ENCODE data around the gene FAM181A.

FAM181A gene

DNA sequence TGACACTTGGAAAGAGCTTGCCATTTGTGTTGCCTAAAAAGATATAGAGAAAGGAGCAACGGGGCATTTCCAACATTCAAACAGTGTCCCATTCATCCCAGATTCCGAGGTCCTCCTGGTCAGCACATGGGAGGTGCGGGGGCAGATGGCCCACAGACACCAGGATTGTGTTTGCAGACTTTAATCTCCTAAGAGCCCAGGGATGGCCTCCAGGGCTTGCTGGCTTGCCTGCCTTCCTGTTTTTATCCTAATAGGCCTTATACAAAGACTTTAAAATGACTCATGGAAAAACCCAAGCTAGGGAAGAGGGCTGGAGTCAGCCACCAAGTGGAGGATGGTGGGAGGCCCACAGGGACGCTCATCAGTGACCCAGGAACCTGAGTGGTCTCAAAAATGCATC lies 21.5 kb upstream of the FAM181A start:
- no peak for DNase-seq

DNA sequence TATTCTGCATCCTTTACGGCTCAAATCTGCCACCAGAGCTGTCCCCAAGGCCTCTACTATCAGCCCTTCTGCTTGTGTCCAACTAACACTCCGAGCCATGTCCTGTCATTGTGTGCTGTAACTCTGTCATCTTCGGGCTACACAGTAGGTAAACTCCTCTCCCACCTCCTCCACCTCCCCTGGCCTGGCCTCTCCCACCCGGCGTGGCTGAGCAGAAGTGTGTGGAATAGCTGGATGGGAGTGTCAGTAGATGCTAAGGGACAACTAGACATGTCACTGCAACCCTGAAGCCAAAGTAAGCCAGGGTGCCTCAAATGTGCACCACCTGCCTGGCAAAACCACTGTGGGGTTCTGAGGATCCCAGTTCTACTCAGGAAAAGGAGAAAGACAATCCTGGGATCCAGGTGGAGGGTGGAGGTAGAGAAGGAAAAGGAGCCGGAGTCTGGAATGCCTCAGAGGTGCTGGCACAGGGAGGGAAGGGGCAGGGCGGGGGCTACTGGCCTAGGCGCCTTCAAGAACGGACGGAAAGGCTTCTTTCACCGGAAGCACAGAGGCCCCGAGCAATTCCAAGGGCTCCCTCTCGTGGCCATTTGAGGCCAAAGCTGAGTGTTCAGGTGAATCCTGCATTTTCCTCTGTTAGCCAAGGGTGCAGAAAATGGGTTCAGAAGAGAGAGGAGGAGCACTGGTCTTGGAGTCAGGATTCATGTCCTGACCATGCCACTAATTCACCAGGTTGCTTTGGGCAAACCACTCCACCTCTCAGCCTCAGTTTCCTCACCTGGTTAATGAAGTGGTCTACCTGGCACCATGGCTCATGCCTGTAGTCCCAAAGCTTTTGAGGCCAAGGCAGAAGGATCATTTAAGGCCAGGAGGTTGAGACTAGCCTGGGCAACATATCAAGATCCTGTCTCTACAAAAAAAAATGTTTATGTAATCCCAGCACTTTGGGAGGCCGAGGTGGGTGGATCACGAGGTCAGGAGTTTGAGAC lies 20.5 kb upstream of the FAM181A start:
- DNase-seq = peak in 1 of 2 donors; percentile 18

DNA sequence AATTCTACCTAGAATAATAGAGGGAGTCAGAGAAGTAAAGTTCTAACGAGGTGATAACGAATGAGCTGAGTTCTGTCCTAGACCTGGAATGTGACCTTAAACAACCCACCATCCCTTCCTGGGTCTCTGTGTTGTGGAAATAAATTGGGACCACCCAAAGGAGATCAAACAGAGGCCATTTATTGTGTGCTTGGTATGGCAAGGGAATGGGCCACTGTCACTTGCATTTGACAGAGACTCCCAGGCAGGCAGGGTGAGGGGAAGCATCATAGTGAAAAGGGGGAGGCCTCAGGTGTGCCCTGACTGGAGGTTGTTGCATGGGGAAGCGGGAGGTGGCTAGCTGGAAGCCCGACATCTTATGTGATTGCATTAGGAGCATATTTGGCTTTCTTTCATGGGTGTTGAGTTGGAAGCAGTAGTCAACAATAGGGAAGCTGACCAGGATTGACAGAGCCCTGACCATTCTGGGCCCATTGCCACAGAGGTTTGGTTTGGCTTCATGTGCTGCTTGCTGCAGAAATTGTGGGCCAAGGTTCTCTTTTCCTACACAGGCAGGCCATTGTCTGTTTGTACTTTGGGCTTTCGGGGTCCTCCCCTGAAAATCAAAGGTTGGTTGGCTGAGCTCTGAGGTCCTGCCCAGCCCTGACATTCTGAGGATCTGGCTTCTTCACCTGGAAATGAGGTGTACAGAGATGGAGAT lies 17.6 kb upstream of the FAM181A start:
- peak in 1 of 2 donors; percentile 4 for DNase-seq

DNA sequence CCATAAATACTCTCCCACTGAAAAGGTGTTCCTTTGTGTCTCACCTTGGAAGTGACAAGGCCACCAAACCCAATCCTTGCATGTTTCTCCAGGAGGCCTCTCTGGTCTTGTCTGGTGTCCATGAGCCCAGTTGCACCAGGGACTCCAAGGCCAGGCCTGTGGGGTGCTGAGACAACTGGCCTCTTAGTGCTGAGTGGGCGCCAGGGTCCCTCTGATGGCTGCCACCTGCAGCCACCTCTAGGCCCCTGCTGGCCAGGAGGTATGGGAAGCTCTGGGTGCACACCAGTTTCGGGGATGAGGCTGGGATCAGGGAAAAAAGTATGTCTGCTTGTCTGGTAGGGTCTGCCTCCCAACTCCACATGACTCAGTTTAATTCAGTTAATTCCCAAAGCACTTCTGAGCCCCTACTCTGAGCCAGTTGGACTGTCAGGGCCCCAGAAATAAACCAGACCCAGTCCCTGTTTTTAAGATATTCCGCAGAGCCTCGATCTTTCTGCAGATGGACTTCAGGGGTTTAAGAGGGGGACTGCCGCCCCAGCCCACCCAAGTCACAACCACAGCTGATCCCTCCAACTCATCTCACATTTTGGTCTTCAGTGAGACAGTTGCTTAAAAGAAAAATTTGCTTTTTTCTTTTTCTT lies 15.0 kb upstream of the FAM181A start:
- no peak for DNase-seq

DNA sequence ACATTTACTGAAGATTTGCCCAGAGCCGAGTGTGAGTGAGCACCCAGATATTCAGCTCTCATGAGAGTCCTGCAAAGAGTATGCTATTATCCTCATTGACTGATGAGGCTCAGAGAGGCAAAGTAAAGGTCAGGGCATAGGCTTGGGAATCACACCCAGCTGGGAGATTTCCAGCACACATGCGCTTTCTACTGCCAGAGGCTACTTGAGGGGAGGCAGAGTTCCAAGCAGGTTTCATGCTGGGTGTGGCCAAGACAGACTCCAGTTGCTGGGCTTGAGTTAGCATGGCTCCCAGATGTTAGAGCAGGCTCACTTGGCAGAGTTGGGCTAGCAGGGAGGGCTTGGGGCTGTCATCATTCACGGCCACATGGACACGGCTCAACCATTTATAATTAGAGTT lies 14.4 kb upstream of the FAM181A start:
- DNase-seq = no peak

DNA sequence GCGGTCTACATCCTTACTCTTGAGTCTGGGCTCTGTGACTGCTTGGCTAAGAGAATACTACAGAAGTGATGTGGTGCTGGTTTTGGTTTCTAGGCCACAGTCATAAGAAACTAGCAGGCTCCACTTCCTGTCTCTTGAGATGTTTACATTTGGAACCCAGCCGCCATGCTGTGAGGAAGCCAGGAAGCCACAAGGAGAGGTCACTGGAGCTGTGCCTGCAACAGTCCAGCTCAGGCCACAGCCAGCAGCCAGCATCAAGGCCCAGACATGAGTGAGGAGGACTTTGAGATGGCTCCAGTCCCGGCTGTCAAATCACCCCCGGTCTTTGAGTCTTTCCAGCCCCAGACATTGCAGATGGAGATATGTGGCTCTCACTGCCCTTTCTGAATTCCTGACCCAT lies 12.9 kb upstream of the FAM181A start:
- DNase-seq = no peak

DNA sequence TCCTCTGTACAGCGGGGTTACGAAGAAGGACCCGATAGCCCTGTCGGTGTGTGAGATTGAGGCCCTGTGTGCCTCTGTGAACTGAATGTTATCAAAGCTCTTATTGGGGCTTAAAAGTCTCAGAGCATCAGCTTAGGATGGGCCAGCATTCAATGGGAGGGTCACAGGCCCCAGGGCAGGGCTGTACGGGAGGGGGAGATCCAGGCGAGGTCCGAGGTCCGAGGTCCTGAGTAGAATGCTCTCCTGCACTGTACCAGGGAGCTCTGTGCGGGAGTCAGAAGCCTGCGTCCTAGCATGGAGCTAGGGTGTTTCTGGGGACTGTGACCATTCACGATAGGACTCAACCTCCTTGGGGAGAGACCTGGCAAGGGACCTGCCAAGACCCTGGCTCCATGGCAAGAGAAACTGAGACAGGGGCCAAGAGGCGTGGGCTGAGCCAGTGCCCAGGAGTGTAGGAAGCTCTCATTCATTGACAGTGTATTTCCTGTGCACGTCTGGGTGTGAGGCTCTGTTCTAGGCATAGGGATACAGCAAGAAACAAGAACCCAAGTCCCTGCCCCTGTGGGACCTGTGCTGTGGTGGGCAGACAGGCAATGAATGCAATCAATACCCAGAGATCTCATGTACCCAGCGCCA lies 12.0 kb upstream of the FAM181A start:
- DNase-seq = no peak

DNA sequence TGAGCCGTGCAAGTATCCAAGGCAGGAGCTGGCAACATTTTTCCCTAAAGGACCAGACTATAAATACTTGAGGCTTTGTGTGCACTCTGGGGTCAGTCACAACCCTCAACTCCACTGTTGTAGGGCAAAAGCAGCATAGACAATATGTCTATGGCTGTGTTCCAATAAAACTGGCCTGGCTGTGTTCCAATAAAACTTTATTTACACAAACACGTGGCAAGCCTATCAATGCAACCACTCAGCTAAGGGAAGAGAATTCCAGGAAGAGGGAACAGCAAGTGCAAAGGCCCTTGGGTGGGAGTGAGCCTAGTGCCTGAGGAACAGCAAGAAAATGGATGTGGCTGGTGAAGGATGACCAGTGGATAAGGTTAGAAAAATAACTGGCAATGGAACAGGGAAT lies 11.3 kb upstream of the FAM181A start:
- DNase-seq = no peak

DNA sequence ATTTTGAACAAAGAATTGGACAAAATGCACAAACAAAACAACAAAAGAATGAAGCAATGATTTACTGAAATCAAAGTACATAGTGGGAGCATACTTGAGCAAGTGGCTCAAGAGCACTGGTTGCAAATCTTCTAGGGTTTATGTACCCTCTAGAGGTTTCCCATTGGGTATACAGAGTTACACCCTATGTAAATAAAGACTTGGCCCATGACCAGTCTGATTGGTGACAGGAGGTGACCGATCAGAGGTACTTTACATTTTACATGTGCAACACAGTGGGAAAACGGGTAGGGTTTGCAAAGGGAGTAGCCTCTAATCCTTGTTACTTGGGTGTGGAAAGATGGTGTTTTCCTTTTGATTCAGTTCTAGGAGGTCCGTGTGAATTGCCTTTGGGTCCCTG lies 10.6 kb upstream of the FAM181A start:
- DNase-seq = no peak

DNA sequence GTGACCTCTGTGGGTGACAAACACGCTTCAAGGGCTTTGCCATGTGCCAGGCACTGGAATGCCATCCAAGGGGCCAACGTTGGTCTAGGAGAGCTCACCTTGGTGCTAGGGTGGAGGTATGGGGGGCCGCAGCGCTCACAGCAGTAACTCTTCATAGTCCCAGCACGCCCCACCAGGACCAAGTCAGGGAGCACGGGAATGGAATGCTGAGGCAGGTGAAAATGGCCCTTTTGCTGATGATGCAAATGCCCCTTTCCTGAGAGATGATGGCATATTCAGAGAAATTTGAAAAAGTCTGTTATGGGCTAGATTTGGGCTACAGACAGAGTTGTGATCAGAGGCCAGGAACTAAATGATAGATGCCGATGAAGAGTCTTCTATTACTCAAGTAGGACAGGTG lies 10.0 kb upstream of the FAM181A start:
- no peak for DNase-seq

DNA sequence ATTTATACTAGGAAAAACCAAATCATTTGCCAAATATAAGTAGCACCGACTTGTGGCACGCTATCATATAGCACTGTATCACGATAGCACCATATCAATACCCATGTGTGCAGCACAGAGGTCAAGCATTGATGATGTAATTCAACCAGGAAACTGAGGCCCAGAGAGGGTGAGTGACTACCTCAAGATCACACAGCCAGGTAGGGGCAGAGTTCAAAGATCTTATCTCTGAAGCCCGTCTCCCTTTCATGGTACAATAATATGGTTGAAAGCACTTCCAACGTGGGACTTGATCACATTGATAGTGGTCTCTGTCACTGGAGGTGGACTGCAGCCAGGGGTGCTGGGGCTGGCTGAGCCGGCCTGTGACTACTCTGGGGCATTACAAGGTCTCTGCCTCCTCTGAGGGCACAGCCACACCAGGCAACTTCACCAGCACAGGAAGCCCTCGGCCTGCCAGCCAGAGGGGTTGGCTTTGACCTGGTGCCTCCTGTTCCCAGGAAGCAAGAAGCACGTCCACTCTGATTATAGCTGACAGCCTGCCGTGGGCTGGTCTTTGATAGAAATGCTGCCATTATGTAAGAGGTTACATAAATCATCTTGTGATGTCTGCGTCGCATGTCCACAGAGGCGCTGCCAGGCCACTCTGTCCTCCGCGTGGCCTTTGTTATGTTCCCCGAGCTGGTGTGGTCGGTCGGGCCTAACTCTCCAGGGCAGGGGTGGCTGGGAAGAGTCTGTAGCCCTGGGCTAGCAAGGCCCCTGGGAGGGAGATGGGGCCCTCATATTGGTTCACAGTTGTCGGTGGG lies 5.9 kb upstream of the FAM181A start:
- DNase-seq = no peak

DNA sequence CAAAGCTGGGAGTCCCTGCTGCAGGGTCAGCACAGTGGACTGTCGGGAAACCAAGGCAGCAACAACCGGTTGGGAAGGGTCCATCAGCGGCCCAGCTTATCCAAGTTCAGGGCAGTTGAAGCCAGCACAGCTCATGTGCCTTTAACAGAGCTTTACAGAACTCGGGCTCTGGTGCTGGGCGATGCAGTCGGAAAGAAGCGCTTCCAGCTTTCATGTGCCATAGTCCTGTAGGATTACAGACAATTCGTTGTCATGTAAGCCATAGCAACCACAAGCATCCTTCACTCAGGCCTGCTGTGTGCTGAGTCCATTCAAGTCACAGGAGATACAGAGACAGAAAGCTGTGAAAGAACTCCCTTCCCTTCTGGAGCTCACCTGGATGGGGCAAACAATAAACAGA lies 3.5 kb upstream of the FAM181A start:
- no peak for DNase-seq

DNA sequence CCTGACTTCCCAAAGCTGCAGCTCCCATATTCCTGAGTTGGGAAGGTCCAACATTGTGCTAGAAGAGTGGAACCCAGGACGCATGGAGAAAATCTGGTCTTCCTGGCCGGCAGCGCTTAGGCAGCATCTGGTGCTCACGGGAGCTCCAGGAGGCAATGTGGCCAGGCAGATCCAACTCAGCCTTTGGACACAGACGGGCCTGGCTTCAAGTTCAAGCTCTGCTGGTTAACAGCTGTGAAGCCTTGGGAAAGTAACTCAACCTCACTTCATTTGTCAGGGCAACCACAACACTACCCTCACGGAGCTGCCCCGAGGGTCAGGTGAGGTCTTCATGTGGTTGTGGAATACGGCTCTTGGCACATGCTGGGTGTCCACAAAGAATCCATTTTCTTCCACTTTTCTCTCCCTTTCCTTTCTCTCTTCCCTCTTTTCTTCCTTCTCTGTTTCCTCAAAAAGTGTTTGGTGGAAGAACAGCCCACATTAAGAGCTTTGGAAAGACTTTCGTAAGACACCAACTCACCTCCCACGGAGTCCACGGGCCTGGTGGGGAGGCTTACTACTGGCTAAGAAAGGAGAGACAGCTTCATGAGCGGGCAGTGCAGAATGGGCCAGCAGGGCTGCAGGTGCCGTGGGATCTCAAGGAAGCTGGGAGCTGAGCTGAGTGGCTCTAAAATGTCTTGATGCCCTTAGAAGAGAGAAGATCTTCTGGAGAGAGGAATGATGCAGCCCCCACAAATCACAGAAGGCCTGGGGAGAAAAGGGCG lies 2.4 kb upstream of the FAM181A start:
- DNase-seq = no peak

DNA sequence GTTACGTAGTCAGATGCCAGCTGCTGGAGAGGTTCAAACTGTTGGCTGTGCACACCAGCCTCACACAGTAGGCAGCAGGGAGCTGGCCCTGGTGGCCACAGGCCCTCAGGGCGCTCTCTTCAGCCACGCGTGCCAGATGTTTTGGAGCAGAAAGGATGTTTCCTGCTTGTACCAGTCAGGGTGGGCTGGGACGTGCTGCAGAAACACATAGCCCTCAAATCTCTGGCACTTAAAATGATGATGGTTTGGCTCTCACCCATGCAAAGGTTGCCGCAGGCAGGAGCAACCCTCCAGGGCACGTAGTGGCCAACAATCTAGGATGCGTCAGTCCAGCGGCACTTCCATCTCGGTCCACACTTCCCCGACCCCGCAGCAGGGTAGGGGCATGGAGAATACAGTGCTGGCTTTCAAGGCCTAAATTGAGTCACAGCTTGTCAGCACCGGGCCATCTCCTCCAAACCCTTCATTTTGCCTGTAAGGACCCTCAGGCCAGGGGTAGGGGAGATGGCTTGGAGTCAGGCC lies 1.7 kb upstream of the FAM181A start:
- no peak for DNase-seq

DNA sequence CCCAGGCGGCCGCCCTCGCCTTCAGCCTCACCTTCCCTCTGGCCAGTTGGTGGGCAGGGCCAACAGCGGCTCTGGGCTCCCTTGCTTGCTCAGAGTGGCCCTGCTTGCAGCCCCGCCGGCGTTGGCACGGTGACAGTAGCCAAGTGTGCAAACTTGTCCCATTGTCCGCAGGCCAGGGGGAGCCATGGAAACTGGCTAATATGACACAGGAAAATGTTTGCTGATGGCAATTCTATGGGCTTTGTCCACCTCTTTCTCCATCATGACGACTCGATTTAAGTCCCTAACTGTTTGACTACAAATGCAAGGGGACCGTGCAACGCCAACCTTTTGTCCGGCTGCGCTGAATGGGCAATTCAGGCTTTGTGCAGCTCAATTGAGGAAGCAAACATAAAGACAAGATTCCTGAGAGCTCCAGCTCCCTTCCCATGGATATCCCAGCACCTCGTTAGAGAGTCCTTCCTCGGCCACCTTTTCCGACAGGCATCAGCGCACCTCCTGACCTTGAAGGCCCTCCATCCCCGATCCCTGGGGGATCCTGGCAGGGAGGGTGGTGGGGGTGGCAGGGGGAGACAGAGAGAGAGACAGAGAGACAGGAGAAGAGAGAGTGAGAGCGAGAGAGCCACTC lies 785 bp upstream of the FAM181A start:
- peak; percentile 18 to 60 for DNase-seq

DNA sequence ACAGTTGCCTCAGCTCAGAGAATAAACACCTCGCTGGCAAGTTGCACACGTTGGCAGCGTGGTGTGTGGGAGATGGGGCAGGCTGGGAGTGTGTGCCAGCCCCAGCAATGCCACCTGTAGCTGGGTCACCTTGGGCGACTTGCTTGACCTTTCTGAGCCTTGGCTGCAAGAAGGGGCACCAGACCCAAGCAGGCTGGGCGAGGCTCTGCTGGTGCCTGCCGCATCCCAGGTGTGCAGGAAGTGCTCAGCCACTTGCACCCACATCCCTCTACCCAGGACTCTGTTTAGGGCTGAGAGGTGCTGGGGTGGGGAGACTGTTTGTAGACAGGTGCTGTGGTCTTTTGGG lies 629 bp downstream of the FAM181A start:
- DNase-seq = no peak

DNA sequence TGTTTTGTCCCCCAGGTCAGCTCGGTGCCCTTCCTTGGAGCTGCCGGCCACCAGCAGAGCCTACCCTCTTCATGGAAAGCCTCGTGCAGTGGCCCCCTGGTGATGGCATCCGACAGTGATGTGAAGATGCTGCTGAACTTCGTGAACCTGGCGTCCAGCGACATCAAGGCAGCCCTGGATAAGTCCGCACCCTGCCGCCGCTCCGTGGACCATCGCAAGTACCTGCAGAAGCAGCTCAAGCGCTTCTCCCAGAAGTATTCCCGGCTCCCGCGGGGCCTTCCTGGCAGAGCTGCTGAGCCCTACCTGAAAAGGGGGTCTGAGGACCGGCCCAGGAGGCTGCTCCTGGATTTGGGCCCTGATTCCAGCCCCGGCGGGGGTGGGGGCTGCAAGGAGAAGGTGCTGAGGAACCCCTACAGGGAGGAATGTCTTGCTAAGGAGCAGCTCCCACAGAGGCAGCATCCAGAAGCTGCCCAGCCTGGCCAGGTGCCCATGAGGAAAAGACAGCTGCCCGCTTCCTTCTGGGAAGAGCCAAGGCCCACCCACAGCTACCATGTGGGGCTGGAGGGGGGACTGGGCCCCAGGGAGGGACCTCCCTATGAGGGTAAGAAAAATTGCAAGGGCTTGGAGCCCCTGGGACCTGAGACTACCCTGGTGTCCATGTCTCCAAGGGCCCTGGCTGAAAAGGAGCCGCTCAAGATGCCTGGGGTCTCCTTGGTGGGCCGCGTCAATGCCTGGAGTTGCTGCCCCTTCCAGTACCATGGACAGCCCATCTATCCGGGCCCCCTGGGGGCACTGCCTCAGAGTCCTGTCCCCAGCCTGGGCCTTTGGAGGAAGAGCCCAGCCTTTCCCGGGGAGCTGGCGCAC lies 1.3 kb downstream of the FAM181A start:
- DNase-seq = no peak

DNA sequence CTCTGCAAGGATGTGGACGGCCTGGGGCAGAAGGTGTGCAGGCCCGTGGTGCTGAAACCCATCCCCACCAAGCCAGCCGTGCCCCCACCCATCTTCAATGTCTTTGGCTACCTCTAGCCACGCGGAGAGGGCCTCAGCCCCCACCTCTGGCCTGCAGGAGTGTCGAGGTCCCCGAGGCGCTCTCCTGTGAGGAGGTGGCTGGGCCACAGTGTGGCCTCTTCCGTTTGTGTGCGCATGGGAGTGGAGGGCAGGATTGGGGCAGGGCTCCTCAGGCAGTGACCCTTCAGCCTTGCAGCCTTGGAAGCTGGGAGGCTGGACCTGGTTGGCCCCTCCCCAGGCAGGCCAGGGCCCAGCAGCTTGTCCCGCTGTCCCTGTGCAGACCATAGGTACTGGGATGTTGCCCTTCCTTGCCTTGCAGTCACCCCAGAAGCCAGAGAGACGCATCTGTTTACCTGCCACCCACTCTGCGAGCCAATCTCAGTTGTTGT lies 1.9 kb downstream of the FAM181A start:
- no peak for DNase-seq

DNA sequence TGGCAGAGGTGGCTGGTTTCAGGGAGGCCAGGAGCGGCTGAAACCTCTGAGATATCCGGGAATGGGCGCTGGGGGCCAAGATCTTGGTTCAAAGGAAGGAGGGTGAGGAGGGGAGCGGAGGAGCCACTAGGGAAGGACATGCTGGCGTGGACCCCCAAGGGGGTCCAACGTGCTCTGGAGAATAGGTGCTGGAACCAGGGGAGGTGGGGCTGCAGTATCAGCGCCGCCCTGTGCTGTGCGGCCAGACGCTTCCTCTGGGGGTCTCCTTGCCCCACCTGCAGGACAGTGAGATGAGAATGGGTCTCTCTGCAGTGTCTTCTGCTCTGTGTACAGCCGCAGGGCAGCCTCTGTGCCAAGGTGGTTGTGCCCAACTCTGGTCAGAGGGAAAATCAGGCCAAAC lies 2.5 kb downstream of the FAM181A start:
- no peak for DNase-seq
